Ovary (tissue), 9 donors: ENCODE measurements around the gene TTC22. TPM values are rescaled to one million over a fixed set of nuclear protein-coding genes. Genes with fewer than 3 reads are reported as not detected.

Source experiments
- DNase-seq, 5 donors: peaks; one replicate each; pipeline ENCODE4 v3.0.0-alpha.2; 2019 to 2020
- H3K27ac ChIP-seq, 2 donors: fragments of 200-600 bp; one replicate each; pipeline versions ENCODE4 v1.5.1 to v1.8.0; 2019 to 2022
- H3K27me3 ChIP-seq: fragments of 200-600 bp; one replicate; pipeline ENCODE4 v1.8.0; 2022
- H3K36me3 ChIP-seq: fragments of 200-600 bp; sonication (generic); one replicate; pipeline ENCODE4 v1.5.1; 2019
- H3K4me1 ChIP-seq: one replicate; pipeline ENCODE4 v1.8.1; 2013; ENCODE audit warnings: mild to moderate bottlenecking, moderate library complexity; ENCODE audit not compliant: insufficient read depth
- H3K4me3 ChIP-seq: fragments of 200-600 bp; sonication (generic); one replicate; pipeline ENCODE4 v1.5.1; 2017
- H3K9me3 ChIP-seq, 2 donors: fragments of 200-600 bp in 1 of 2; sonication (generic) in 1 of 2; one replicate each; pipeline versions ENCODE4 v1.5.1 to v1.8.1; 2013 to 2019; ENCODE audit warnings: mild to moderate bottlenecking in 1 of 2, moderate library complexity in 1 of 2
- CTCF ChIP-seq, 3 donors: fragments of 450-650 bp in 2 of 3; fragments of 200-600 bp in 1 of 3; IDR thresholded peaks; one replicate each; pipeline versions ENCODE4 v1.5.1 to v1.8.0; 2016 to 2022; ENCODE audit warnings: antibody characterized with exemption in 3 of 3, mild to moderate bottlenecking in 1 of 3
- EP300 ChIP-seq: sonication (generic); formaldehyde crosslinking; IDR thresholded peaks from one replicate; pipeline ENCODE4 v1.6.1; 2017; ENCODE audit warnings: antibody characterized with exemption
- POLR2A ChIP-seq: fragments of 450-650 bp; IDR thresholded peaks from one replicate; pipeline ENCODE4 v1.6.1; 2017; ENCODE audit warnings: antibody characterized with exemption, mild to moderate bottlenecking, moderate library complexity
- WGBS, 3 donors: extraction: QIAGEN DNeasy Blood & Tissue Kit in 1 of 3; methylation state at CpG; one replicate each; pipeline versions ENCODE4 v1.1.5 to v1.1.7; 2013 to 2017; 5-methylcytosine and 5-hydroxymethylcytosine counted together
- intact Hi-C, 4 donors: fragments of 100-400 bp; cut with DNase I; formaldehyde crosslinking; loops; one replicate each; pipeline versions ENCODE4 v1.11.0 to v1.15.1; 2022 to 2023
- polyA plus RNA-seq, 2 donors: library from polyadenylated mRNA; stranded (reverse); fragments of 200-250 nt in 1 of 2; fragments of 350-450 nt in 1 of 2; fragmentation: Illumina TruSeq in 1 of 2; extraction: RNeasy Lipid Tissue Mini Kit (QIAGEN cat#74804) in 1 of 2; gene quantifications; one replicate each; pipeline ENCODE4 v1.2.3, GENCODE V29; 2013 to 2014
- total RNA-seq, 7 donors: library from RNA; depleted of rRNA in 2 of 7; stranded (reverse); fragments of >200 nt in 2 of 7; fragmentation: NEBNext Ultra II Directional in 3 of 7; extraction: Animal tissue kit (Norgen Biotek cat#: 25700) in 3 of 7; gene quantifications; one replicate each; pipeline versions ENCODE4 v1.1.0 to v1.2.4, GENCODE V29; 2016 to 2023
- donor health status: DM: no; HTN: no; CAD: no; lungs with moderate emphysema.
- donor health status: DM: no; HTN: no; CAD: no.
- donor health status: Bipolar disorder and iron deficiency.
- donor health status: DM: yes; HTN: yes; CAD: no.
- donor health status: DM: no; HTN: no; CAD: no.
- donor health status: DM: yes; HTN: yes; CAD: no.

TTC22 gene
- total and polyA plus RNA-seq, 9 donors = 0.13 to 9.1 (median 0.83) TPM

GRCh38 chr1:54757833-54758232 lies 43.3 kb downstream of the TTC22 start:
- no peak for DNase-seq
- intact Hi-C loops = no loop called here
- Histone ChIP-seq H3K4me1 (no peaks in the 10 kb centered on the region), H3K27ac (no peak overlapping the region), H3K9me3 (no peaks in the 10 kb centered on the region), H3K27me3 (no peaks in the 10 kb centered on the region), H3K4me3 (no peak overlapping the region), H3K36me3 (no peaks in the 10 kb centered on the region)
- WGBS, 3 donors = 91 to 93% (median 92%) methylated on average over 9 of the region's 9 CpGs
- TF ChIP-seq POLR2A (no peak), CTCF (IDR thresholded peaks at IDR 0.05) (no peak), EP300 (no peak)

GRCh38 chr1:54754486-54755285 lies 46.4 kb downstream of the TTC22 start:
- intact Hi-C loops = no loop called here
- no peak overlapping the region for H3K4me3 ChIP-seq

GRCh38 chr1:54754045-54754444 lies 47.1 kb downstream of the TTC22 start:
- H3K4me1 ChIP-seq = no peaks in the 10 kb centered on the region
- no peak overlapping the region for H3K27ac ChIP-seq
- DNase-seq = no peak
- H3K4me3 ChIP-seq = no peak overlapping the region
- H3K9me3 ChIP-seq = no peaks in the 10 kb centered on the region
- 82 to 87% (median 84%) methylated on average over 22 of the region's 22 CpGs for WGBS, 3 donors
- TF ChIP-seq CTCF (IDR thresholded peaks at IDR 0.05) (no peak), POLR2A (no peak), EP300 (no peak)
- intact Hi-C loops = no loop called here
- H3K27me3 ChIP-seq = no peaks in the 10 kb centered on the region
- H3K36me3 ChIP-seq = no peaks in the 10 kb centered on the region

More at GRCh38 chr1:54754486-54755285, 46.4 kb downstream of the TTC22 start:
- no peaks in the 10 kb centered on the region for H3K4me1 ChIP-seq
- no peaks in the 10 kb centered on the region for H3K36me3 ChIP-seq
- H3K27ac ChIP-seq = no peak overlapping the region
- H3K27me3 ChIP-seq = no peaks in the 10 kb centered on the region
- TF ChIP-seq CTCF (IDR thresholded peaks at IDR 0.05) (no peak), EP300 (no peak), POLR2A (no peak)
- no peak for DNase-seq
- no peaks in the 10 kb centered on the region for H3K9me3 ChIP-seq
- 77 to 86% (median 79%) methylated on average over 18 to 25 of the region's 25 CpGs for WGBS, 3 donors

GRCh38 chr1:54751426-54751825 lies 49.7 kb downstream of the TTC22 start:
- no peaks in the 10 kb centered on the region for H3K4me1 ChIP-seq
- H3K36me3 ChIP-seq = no peaks in the 10 kb centered on the region
- WGBS, 3 donors = 62 to 64% (median 64%) methylated on average over 4 of the region's 4 CpGs
- H3K9me3 ChIP-seq = no peaks in the 10 kb centered on the region
- no peak overlapping the region for H3K4me3 ChIP-seq
- TF ChIP-seq CTCF (IDR thresholded peaks at IDR 0.05) (no peak), EP300 (no peak), POLR2A (no peak)
- DNase-seq = no peak
- intact Hi-C loops = no loop called here
- no peak overlapping the region for H3K27ac ChIP-seq
- H3K27me3 ChIP-seq = no peaks in the 10 kb centered on the region
